GM12878 (cell line): ENCODE results near the gene SERP1. TPM values are rescaled to one million over a fixed set of nuclear protein-coding genes. Genes with fewer than 3 reads are reported as not detected.

Experiments
- ATAC-seq: fragments of 200-7000 bp; cut with Tn5 transposase; 3 replicates; pipeline ENCODE4 v1.9.1; 2020; ENCODE audit warnings: mild to moderate bottlenecking, moderate library complexity
- BruUV-seq: library from RNA; stranded (reverse); fragments of 400-500 nt; replicated peaks from 2 replicates; lab custom pipeline; 2021; lab: Mats Ljungman, UMichigan
- CTCF ChIA-PET: fragments of 300-600 bp; sonication (Branson Sonifier 250); formaldehyde crosslinking; extraction: SDS; loops from one replicate; lab custom pipeline; 2021; ENCODE audit warnings: inconsistent platforms; lab: Yijun Ruan, JAX
- POLR2A ChIA-PET: fragments of 350-600 bp; formaldehyde crosslinking; extraction: SDS; loops from one replicate; lab custom pipeline; 2021; ENCODE audit warnings: inconsistent platforms; lab: Charles Lee
- RAD21 ChIA-PET: fragments of 300-600 bp; sonication (Branson Sonifier 250); formaldehyde crosslinking; loops from one replicate; lab custom pipeline; 2023; ENCODE audit warnings: antibody characterized with exemption; ENCODE audit not compliant: unreplicated experiment; lab: Charles Lee
- SMC1A ChIA-PET: fragments of 300-600 bp; sonication (Branson Sonifier 250); formaldehyde crosslinking; loops from one replicate; lab custom pipeline; 2023; ENCODE audit not compliant: unreplicated experiment, uncharacterized antibody; lab: Charles Lee
- DNase-seq: peaks from one replicate; pipeline ENCODE4 v3.0.0-alpha.2; 2011; ENCODE audit warnings: low read depth, low spot score
- FAIRE-seq: peaks from 3 replicates; lab custom pipeline; 2011; peaks lifted over from hg19 to GRCh38; lab: Jason Lieb, UNC
- H2AFZ ChIP-seq: 2 replicates; pipeline ENCODE4 v1.6.0; 2011; ENCODE audit warnings: low read depth, low read length, control low read depth; ENCODE audit not compliant: control insufficient read depth
- H3K27ac ChIP-seq: 2 replicates; pipeline ENCODE4 v1.5.1; 2011; ENCODE audit warnings: control low read depth; ENCODE audit not compliant: control insufficient read depth, insufficient read depth
- H3K27me3 ChIP-seq, 2 experiments: replicated peaks in 1 of 2; 2 replicates each; pipeline versions ENCODE4 v1.6.0 to v1.6.1; 2011; ENCODE audit warnings: low read length in 1 of 2; ENCODE audit not compliant: control insufficient read depth in 2 of 2, insufficient read depth in 2 of 2
- H3K36me3 ChIP-seq, 2 experiments: 2 replicates each; pipeline ENCODE4 v1.5.1; 2011; ENCODE audit warnings: low read length in 1 of 2; ENCODE audit not compliant: control insufficient read depth in 2 of 2, insufficient read depth in 2 of 2
- H3K4me1 ChIP-seq: 2 replicates; pipeline ENCODE4 v1.6.1; 2011; ENCODE audit warnings: mild to moderate bottlenecking, low read length, moderate library complexity, mixed read lengths; ENCODE audit not compliant: control insufficient read depth, insufficient read depth
- H3K4me2 ChIP-seq: 2 replicates; pipeline ENCODE4 v1.6.0; 2011; ENCODE audit warnings: control low read depth; ENCODE audit not compliant: control insufficient read depth, insufficient read depth
- H3K4me3 ChIP-seq: fragments of 200-600 bp; sonication (generic); 2 replicates; pipeline ENCODE4 v1.5.1; 2016
- H3K79me2 ChIP-seq: 2 replicates; pipeline ENCODE4 v1.6.0; 2011; ENCODE audit warnings: low read length; ENCODE audit not compliant: control insufficient read depth, insufficient read depth
- H3K9ac ChIP-seq: 2 replicates; pipeline ENCODE4 v1.8.0; 2011; ENCODE audit warnings: low read length, control low read depth, mixed read lengths; ENCODE audit not compliant: control insufficient read depth, insufficient read depth
- H3K9me3 ChIP-seq: replicated peaks from 3 replicates; pipeline ENCODE4 v1.5.1; 2011; ENCODE audit warnings: mild to moderate bottlenecking, low read length; ENCODE audit not compliant: control insufficient read depth, insufficient read depth
- H4K20me1 ChIP-seq: 2 replicates; pipeline ENCODE4 v1.6.0; 2011; ENCODE audit not compliant: control insufficient read depth, insufficient read depth
- DPF2 ChIP-seq: fragments of 450-650 bp; IDR thresholded peaks from 2 replicates; pipeline ENCODE4 v1.6.1; 2017; ENCODE audit warnings: mild to moderate bottlenecking
- POU2F2 ChIP-seq: IDR thresholded peaks from 3 replicates; pipeline ENCODE4 v1.6.1; 2011; ENCODE audit warnings: low read depth, mild to moderate bottlenecking, low read length, borderline replicate concordance
- TCF7 ChIP-seq: IDR thresholded peaks from 2 replicates; pipeline ENCODE4 v1.6.1; 2014; ENCODE audit warnings: antibody characterized with exemption, borderline replicate concordance
- WGBS: methylation state at CpG from one replicate; pipeline ENCODE4 v1.1.6; 2016; ENCODE audit warnings: low lambda C conversion rate; ENCODE audit not compliant: insufficient replicate concordance, insufficient coverage; ENCODE audit errors: missing lambda C conversion rate; 5-methylcytosine and 5-hydroxymethylcytosine counted together
- in situ Hi-C: fragments of 300-500 bp; cut with MboI; formaldehyde crosslinking; loops from 9 replicates; pipeline ENCODE4 v1.14.3; 2018; ENCODE audit warnings: mixed read lengths
- intact Hi-C: fragments of 100-400 bp; cut with micrococcal nuclease; formaldehyde crosslinking; loops from one replicate; pipeline ENCODE4 v1.14.2; 2022; ENCODE audit not compliant: unreplicated experiment
- polyA plus RNA-seq, 11 experiments: library from polyadenylated mRNA; depleted of rRNA in 4 of 11; unstranded in 6 of 11; stranded (reverse) in 5 of 11; fragments of >200 nt; fragmentation: Nextera tagmentation in 4 of 11; fragmentation: Illumina TruSeq in 1 of 11; extraction: Ambion mirVana in 4 of 11; extraction: Trizol in 1 of 11; gene quantifications; 1 replicate in 1 of 11; 2 replicates in 10 of 11; pipeline versions ENCODE4 v1.2.1 to v1.2.3, GENCODE V29; 2011 to 2016; ENCODE audit warnings: inconsistent platforms in 2 of 11, missing spikeins in 2 of 11, low read depth in 1 of 11
- total RNA-seq, 4 experiments: library from RNA; depleted of rRNA in 3 of 4; stranded (reverse); fragments of >200 nt in 3 of 4; fragmentation: Illumina TruSeq in 1 of 4; extraction: Trizol in 1 of 4; gene quantifications; 2 replicates each; pipeline versions ENCODE4 v1.2.1 to v1.2.3, GENCODE V29; 2013 to 2021

Gene SERP1
- total and polyA plus RNA-seq, 10 of the 15 experiments (the other 5 are each of a cell fraction or from before 2014, with no cell fraction given): 31.1 to 242 (median 87.0) TPM

- POLR2A ChIA-PET: no interaction called here
- RAD21 ChIA-PET: no interaction called here
- in situ Hi-C loops (loop anchor here (25.0 kb wide), 1 partner anchor 553 kb away; the partner anchor contains the start of gene PFN2), intact Hi-C loops (no loop called here)
- Histone ChIP-seq H3K27ac (no peak overlapping the region), H3K36me3 (no peaks in the 10 kb centered on the region), H3K4me1 (no peaks in the 10 kb centered on the region), H3K79me2 (no peaks in the 10 kb centered on the region), H3K4me3 (no peak overlapping the region), H4K20me1 (no peaks in the 10 kb centered on the region), H3K27me3 (no peaks in the 10 kb centered on the region), H2AFZ (no peak overlapping the region), H3K4me2 (no peak overlapping the region)
- FAIRE-seq: no peak
- 46% methylated on average over 4 of the region's 4 CpGs for WGBS
- SMC1A ChIA-PET: interaction anchor here (0.9 kb wide), 1 partner anchor 9 kb away, joined by 3 read pairs; no protein-coding TSS in a partner anchor
- BruUV-seq: no TSS peak
- ATAC-seq: no peak
- CTCF ChIA-PET: interaction anchor here (1.2 kb wide), 1 partner anchor 287 kb away, joined by 3 read pairs; no protein-coding TSS in a partner anchor
- TF ChIP-seq POU2F2 (no peak), TCF7 (no peak)
- TF ChIP-seq, all 136 proteins: peak for 0
- DNase-seq: no peak
- no peak overlapping the region for H3K9ac ChIP-seq
- H3K9me3 ChIP-seq: no peaks in the 10 kb centered on the region; the same call in 2 of the 3 replicates
Measured at GRCh38 chr3:150515210-150515609, 31.1 kb downstream of the SERP1 start.

- in situ Hi-C loops (loop anchor here (25.0 kb wide), 1 partner anchor 549 kb away; the partner anchor contains the start of gene PFN2), intact Hi-C loops (no loop called here)
- Histone ChIP-seq H3K4me2 (no peak overlapping the region), H3K27ac (no peak overlapping the region), H3K4me1 (no peaks in the 10 kb centered on the region), H4K20me1 (no peaks in the 10 kb centered on the region), H3K4me3 (no peak overlapping the region), H2AFZ (no peak overlapping the region), H3K36me3 (no peaks in the 10 kb centered on the region), H3K9ac (no peak overlapping the region), H3K79me2 (no peaks in the 10 kb centered on the region), H3K9me3 (no peaks in the 10 kb centered on the region), H3K27me3 (no peaks in the 10 kb centered on the region; a peak in 1 of 4 replicates)
- no peak for FAIRE-seq
- CTCF ChIA-PET: interaction anchor here (1.2 kb wide), 1 partner anchor 210 kb away, joined by 3 read pairs; no protein-coding TSS in a partner anchor
- no peak for ATAC-seq
- WGBS: 20% methylated on average over 4 of the region's 4 CpGs
- RAD21 ChIA-PET: no interaction called here
- POLR2A ChIA-PET: interaction anchor here (0.6 kb wide), 1 partner anchor 102 kb away, joined by 3 read pairs; no protein-coding TSS in a partner anchor
- SMC1A ChIA-PET: interaction anchor here (1.3 kb wide), 1 partner anchor 258 kb away, joined by 3 read pairs; no protein-coding TSS in a partner anchor
- DNase-seq: no peak
- no peak for TF ChIP-seq DPF2
- no TSS peak for BruUV-seq
Measured at GRCh38 chr3:150511122-150511821, 35.0 kb downstream of the SERP1 start.
